Erythroblast (primary cell): ENCODE results near the gene AKAP11.

ENCODE experiments used
- GATA1 ChIP-seq: IDR thresholded peaks from 2 replicates; pipeline ENCODE4 v1.6.1; 2011; ENCODE audit warnings: low read depth, mild to moderate bottlenecking, control low read depth, low read length, moderate library complexity
- POLR2A ChIP-seq: IDR thresholded peaks from 2 replicates; pipeline ENCODE4 v1.6.1; 2011; ENCODE audit warnings: mild to moderate bottlenecking, low read length

DNA sequence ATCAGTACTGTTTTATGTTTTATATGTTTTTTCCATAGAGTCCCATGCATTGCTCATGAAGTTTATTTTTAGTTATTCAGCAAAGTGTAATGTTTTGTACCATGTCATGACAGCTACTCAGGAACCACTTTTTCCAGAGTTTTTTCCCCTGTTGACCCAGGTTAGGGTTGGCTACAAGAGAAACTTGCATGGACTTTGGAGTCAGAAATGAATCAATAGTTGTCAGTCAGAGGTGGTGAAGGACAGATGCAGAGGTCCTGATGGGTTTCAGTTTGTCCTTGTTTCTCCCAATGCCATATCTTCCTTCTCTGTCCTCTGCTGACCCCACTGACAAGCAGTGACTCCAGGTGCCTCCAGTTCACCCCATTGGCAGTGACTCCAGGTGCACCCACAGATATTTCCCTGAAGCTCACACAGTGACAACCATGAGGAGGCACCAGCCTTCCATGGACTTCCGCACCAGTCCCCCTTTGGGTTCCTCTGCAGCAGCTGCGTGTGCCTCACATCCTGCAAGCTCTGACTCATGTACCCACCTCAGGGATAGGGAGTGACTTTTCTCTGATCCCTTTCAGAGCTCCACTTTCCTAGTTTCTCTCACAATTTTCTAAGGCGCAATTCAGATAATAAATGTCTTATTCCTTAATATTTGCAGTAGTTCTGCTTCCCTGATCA lies 92.1 kb downstream of the AKAP11 start:
- TF ChIP-seq POLR2A (no peak), GATA1 (no peak)
